ENCODE measurements around the gene CACNA1S.

CACNA1S gene

GRCh38 chr1:201032408-201032807 is 79.8 kb downstream of the CACNA1S start:
- TF ChIP-seq, protein P1, sequence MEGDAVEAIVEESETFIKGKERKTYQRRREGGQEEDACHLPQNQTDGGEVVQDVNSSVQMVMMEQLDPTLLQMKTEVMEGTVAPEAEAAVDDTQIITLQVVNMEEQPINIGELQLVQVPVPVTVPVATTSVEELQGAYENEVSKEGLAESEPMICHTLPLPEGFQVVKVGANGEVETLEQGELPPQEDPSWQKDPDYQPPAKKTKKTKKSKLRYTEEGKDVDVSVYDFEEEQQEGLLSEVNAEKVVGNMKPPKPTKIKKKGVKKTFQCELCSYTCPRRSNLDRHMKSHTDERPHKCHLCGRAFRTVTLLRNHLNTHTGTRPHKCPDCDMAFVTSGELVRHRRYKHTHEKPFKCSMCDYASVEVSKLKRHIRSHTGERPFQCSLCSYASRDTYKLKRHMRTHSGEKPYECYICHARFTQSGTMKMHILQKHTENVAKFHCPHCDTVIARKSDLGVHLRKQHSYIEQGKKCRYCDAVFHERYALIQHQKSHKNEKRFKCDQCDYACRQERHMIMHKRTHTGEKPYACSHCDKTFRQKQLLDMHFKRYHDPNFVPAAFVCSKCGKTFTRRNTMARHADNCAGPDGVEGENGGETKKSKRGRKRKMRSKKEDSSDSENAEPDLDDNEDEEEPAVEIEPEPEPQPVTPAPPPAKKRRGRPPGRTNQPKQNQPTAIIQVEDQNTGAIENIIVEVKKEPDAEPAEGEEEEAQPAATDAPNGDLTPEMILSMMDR (IDR thresholded peaks at IDR 0.05), result no peak

DNA sequence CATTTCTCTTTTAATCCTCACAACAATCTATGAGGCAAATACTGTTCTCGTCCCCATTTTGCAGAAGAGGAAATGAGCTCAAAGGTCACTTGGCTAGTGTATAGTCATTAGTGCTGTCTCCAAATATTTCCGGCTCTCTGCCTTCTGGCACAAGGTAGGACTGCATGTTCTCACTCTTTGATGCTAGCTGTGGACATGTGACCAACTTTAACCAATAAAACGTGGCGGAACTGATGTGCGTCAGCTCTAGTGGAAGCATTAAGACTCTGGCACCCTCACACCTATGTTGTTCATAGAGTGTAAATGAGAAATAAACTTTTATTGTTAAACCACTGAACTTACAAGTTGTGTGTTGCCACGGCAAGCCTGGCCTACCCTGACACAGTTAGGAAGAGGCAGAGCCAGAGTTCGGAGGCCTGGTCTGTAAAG is 83.8 kb downstream of the CACNA1S start:
- TF ChIP-seq, protein P1 (IDR thresholded peaks at IDR 0.05), result no peak

DNA sequence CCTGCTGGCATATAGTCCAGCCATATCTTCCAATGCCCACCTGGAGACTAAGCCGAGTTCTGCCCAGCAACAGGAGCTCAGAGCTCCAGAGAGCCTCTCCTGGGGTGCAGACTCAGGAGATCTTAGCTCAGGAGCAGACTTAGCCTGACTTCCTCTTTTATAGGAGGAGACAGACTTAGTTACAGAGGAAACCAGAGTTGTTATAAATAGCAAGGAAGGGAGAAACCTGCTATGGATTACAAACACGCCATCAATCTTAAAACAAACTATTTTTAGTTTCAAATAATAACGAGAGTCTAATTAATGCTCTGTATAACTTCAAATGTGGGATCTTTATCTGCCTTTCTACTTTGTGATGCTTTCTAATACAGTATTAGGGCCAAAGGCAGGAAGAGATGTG is 85.4 kb downstream of the CACNA1S start:
- TF ChIP-seq, protein P1 (IDR thresholded peaks at IDR 0.05), result no peak

DNA sequence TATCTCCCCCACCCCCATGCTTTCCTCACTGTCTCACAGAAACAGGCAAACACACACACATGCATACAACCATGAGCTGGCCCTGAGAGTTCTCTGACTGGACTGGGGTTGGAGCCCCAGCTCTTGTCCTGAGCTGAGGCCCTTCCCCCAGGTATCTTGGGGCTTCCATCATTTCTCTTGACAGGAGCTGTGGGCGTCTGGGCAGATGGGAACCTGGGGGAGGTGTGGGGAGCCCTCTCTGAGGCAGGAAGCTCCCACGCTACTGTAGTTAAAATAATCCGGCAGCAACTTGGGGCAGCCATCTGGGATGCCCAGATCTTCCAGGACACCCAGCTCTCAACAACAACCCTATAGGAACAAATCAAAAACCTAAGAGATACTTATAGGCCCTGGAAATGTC is 86.0 kb downstream of the CACNA1S start:
- TF ChIP-seq, protein P1 (IDR thresholded peaks at IDR 0.05), result no peak

DNA sequence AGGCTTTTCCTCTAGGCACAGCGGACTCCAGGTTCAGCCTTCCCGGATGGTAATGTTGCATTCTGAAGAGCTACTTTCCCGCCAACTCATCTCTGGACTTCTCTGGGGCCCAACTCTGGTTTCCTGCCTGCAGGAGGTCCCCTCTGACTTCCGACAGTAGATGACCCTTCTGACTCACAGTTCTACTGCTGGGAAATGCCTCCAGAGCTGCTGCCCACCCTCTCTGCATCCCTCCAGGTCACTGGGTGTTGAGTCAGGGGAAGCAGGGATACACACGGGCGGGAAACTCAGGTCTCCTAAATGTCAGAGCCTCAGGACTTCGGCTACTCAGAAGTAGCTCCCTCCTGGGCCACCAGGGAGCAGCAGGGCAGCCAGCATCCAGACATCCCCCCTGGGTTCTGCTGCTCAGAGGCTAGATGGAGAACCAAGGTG is 86.6 kb downstream of the CACNA1S start:
- TF ChIP-seq, protein P1 (IDR thresholded peaks at IDR 0.05), result no peak

GRCh38 chr1:201024625-201024998 is 87.6 kb downstream of the CACNA1S start:
- TF ChIP-seq, protein P1 (IDR thresholded peaks at IDR 0.05), result no peak

DNA sequence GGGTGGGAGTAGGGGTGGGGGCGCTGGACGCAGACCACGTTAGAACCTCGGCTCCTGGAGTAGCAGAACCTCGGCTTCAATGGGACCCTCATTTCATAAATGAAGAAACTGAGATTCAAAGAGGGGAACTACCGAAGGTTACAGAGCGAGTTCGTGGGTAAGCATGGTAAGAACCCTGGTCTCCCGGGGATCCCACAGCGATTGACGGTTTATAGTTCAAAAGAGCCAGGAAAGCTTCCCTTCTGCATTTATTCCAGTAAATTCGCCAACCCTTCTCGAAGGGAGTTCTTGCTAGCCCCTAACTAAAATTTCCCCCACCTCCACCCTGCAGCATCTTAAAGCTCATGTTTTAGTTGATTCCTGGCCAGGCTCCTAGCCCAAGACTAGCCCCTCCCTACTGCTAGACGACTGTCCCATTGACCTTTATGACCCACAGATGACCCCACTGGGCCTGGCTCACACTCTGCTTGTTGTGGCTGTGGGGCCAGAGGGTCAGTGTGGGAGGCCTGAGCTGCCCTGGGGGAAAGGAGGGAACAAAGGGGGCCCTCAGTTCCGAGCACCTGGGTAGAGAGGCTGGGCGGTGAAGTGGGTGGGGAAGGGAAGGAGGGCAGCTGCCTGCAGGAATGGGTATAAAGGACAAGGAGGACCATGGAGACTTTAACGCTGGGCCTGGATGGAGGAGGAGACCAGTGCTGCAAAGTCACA is 88.2 kb downstream of the CACNA1S start:
- TF ChIP-seq, protein P1 (IDR thresholded peaks at IDR 0.05), result no peak

DNA sequence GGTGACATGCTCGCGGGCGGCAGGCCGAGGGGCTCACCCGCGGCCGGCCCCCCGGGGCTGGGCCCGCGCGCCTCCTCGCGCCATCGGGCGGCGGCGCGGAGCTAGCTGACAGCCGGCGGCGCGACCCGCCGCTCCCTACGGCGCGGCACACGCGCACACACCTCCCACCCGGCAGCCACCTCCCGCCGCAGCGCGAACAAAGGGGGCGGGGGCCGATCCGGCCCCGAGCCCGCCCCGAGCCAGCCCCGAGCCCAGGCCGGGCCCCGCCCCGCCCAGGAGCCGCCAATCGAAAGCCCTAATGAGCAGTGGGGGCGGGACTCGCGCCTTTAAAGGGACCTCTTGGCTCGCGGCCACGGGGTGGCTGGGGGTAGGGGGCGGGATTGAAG is 88.7 kb downstream of the CACNA1S start, which contains the start of gene KIF21B:
KIF21B (minus strand) TSS at position 198 of the 386 bp plus-strand sequence. CDS start 331 bp downstream, outside the sequence.
- TF ChIP-seq, protein P1 (IDR thresholded peaks at IDR 0.05), result no peak
